ENCODE results near the gene GZMA. TPM values are rescaled to one million over a fixed set of nuclear protein-coding genes. Genes with fewer than 3 reads are reported as not detected.

The GZMA gene
- total RNA-seq, 1 donor from 2014 or later: not detected

DNA sequence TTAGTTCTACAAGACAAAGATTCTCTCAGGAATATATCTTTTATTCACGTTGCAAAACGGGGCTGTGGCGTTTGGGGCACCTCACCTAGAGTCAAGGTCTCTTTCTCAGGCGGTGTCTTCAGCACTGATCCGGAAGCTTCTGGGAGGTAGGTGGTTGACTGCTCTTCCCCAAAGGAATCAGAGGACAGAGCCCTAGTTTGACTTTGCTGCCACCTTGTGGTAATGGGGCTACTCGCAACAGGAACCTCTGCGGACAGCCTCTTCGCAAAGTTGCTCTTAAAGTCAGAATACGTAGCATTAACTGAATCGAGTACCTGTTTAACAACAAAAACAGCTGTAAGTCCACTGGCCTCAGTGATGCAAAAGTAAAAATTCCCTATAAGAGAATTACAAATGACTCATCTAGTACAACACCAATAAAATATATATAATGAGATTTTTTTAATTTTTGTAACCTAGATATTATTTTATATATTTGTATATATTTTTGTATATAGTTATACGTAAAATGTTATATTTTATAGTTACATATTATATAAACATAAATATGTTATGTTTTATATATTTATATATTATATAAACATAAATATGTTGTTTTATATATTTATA, 44.2 kb downstream of the GZMA start:
- TF ChIP-seq, protein P1, sequence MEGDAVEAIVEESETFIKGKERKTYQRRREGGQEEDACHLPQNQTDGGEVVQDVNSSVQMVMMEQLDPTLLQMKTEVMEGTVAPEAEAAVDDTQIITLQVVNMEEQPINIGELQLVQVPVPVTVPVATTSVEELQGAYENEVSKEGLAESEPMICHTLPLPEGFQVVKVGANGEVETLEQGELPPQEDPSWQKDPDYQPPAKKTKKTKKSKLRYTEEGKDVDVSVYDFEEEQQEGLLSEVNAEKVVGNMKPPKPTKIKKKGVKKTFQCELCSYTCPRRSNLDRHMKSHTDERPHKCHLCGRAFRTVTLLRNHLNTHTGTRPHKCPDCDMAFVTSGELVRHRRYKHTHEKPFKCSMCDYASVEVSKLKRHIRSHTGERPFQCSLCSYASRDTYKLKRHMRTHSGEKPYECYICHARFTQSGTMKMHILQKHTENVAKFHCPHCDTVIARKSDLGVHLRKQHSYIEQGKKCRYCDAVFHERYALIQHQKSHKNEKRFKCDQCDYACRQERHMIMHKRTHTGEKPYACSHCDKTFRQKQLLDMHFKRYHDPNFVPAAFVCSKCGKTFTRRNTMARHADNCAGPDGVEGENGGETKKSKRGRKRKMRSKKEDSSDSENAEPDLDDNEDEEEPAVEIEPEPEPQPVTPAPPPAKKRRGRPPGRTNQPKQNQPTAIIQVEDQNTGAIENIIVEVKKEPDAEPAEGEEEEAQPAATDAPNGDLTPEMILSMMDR (IDR thresholded peaks at IDR 0.05; ENCODE audit: partially characterized antibody, unreplicated experiment): peak; percentile 84
- Mint-ChIP-seq H3K9me3 (ENCODE audit: unreplicated experiment) (no peaks in the 10 kb centered on the region), H3K36me3 (ENCODE audit: unreplicated experiment) (no peaks in the 10 kb centered on the region), H3K27ac (ENCODE audit: unreplicated experiment) (no peak overlapping the region), H3K27me3 (ENCODE audit: unreplicated experiment) (no peaks in the 10 kb centered on the region), H3K4me3 (ENCODE audit: unreplicated experiment) (no peak overlapping the region), H3K4me1 (ENCODE audit: low read depth, unreplicated experiment) (no peaks in the 10 kb centered on the region)
- DNase-seq: peak; percentile 83

DNA sequence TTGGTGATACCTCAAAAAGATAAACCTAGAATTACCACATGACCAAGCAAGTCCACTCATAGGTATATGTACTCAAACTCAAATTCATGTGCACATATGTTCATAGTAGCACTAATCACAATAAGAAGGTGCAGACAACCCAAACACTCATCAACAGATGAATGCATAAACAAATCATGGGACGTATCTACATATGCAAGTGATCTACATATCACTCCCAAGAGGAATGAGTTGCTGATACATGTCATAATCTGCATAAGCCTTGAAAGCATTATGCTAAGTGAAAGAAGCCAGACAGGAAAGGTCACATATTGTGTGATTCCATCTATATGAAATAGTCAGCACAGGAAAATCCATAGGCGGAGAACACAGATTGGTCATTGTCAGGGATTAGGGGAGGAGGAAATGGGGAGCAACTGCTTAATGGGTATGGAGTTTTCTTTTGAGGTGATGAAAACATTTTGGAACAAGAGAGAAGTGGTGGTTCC, 46.9 kb downstream of the GZMA start:
- no peaks in the 10 kb centered on the region for H3K4me1 Mint-ChIP-seq (ENCODE audit: low read depth, unreplicated experiment)
- no peaks in the 10 kb centered on the region for H3K36me3 Mint-ChIP-seq (ENCODE audit: unreplicated experiment)
- no peak overlapping the region for H3K4me3 Mint-ChIP-seq (ENCODE audit: unreplicated experiment)
- no peak overlapping the region for H3K27ac Mint-ChIP-seq (ENCODE audit: unreplicated experiment)
- TF ChIP-seq, protein P1 (IDR thresholded peaks at IDR 0.05; ENCODE audit: partially characterized antibody, unreplicated experiment): no peak
- H3K9me3 Mint-ChIP-seq (ENCODE audit: unreplicated experiment): no peaks in the 10 kb centered on the region
- no peaks in the 10 kb centered on the region for H3K27me3 Mint-ChIP-seq (ENCODE audit: unreplicated experiment)
- DNase-seq: no peak

DNA sequence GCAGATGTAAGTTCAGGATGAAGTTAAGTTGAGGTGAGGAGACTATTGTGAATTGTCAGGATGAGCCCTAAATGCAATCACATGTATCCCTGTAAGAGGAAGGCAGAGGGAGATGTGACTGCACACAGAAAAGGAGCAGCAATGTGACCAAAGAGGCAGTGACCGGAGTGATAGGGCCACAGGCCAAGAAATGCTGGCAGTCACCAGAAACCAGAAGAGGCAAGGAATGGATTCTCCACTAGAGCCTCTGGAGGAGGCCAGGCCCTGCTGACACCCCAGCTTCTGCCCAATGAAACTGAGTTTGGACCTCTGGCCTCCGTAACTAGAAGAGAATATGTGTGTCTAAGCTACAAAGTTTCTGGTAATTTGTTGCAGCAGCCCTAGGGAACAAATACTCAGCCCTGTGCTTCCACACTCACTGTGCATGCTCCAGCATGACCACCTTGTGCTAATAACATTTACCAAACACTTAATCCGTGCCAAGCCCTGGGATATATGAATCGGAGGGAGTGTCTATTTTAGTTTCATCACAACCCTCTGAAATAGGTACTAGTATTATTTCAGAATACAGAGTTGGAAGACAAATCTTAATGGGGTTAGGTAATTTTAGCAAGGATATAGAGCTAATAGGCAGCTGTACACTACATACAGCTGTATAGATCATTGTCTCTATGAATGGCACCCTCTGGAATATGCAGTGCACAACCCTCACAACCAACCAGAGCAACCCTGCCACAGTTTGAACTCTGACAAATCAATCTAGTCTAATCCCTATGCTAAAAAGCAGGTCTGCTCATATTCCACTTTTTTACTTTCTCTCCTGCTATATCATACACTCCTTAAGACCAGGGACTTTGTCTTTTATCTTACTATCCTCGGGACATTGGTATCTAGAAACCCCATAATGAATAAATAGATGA, 49.7 kb downstream of the GZMA start:
- no peak for DNase-seq
- Mint-ChIP-seq H3K36me3 (ENCODE audit: unreplicated experiment) (peaks cover 6% of the 10 kb centered on the region), H3K4me3 (ENCODE audit: unreplicated experiment) (no peak overlapping the region), H3K27ac (ENCODE audit: unreplicated experiment) (no peak overlapping the region), H3K27me3 (ENCODE audit: unreplicated experiment) (no peaks in the 10 kb centered on the region), H3K9me3 (ENCODE audit: unreplicated experiment) (peaks cover 2% of the 10 kb centered on the region), H3K4me1 (ENCODE audit: low read depth, unreplicated experiment) (no peaks in the 10 kb centered on the region)
- TF ChIP-seq, protein P1 (IDR thresholded peaks at IDR 0.05; ENCODE audit: partially characterized antibody, unreplicated experiment): no peak

DNA sequence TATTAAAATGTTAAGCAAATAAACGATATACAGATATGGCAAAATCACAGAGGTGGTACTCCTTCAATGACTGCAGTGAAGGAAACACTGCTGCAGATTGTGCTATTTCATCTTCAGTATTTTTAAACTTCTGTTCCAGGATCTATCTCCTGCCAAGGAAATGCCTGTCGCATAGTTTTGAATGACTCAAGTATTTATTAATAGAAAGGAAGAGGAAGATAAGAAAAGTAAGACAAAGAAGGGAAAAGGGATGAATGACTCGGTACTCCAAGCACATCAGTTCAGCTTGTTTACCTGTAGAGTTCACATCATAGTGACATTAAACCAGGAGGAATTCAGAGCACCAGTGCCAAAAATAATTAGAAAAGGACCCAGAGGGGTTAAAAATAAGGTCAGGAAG, 52.4 kb downstream of the GZMA start:
- no peaks in the 10 kb centered on the region for H3K4me1 Mint-ChIP-seq (ENCODE audit: low read depth, unreplicated experiment)
- no peaks in the 10 kb centered on the region for H3K27me3 Mint-ChIP-seq (ENCODE audit: unreplicated experiment)
- no peak for DNase-seq
- peaks cover 6% of the 10 kb centered on the region for H3K36me3 Mint-ChIP-seq (ENCODE audit: unreplicated experiment)
- H3K27ac Mint-ChIP-seq (ENCODE audit: unreplicated experiment): no peak overlapping the region
- no peak overlapping the region for H3K4me3 Mint-ChIP-seq (ENCODE audit: unreplicated experiment)
- H3K9me3 Mint-ChIP-seq (ENCODE audit: unreplicated experiment): peaks cover 2% of the 10 kb centered on the region
- TF ChIP-seq, protein P1 (IDR thresholded peaks at IDR 0.05; ENCODE audit: partially characterized antibody, unreplicated experiment): no peak

Other genes with a start within 250 kb of the GZMA start
- not detected for gene ESM1, start 117.1 kb upstream of the GZMA start, total RNA-seq (ENCODE audit: unreplicated experiment)
- not detected for gene GZMK, start 78.4 kb upstream of the GZMA start, total RNA-seq (ENCODE audit: unreplicated experiment)
- gene GPX8, start 57.5 kb downstream of the GZMA start, total RNA-seq (ENCODE audit: unreplicated experiment): 2.7 TPM
- 0.34 TPM for gene CDC20B, start 70.5 kb downstream of the GZMA start, total RNA-seq (ENCODE audit: unreplicated experiment)
- not detected for gene MCIDAS, start 124.7 kb downstream of the GZMA start, total RNA-seq (ENCODE audit: unreplicated experiment)
- not detected for gene CCNO, start 131.0 kb downstream of the GZMA start, total RNA-seq (ENCODE audit: unreplicated experiment)
- gene DHX29, start 205.0 kb downstream of the GZMA start, total RNA-seq (ENCODE audit: unreplicated experiment): 22.9 TPM
- gene MTREX, start 205.3 kb downstream of the GZMA start, total RNA-seq (ENCODE audit: unreplicated experiment): 81.9 TPM

Measured in glutamatergic neuron (in vitro differentiated cells).